Myocyte (in vitro differentiated cells): Measurements from ENCODE around the gene OR4K2. TPM values are rescaled to one million over a fixed set of nuclear protein-coding genes. Genes with fewer than 3 reads are reported as not detected.

ENCODE experiments used
- total RNA-seq: library from RNA; depleted of rRNA; stranded (reverse); fragments of >200 nt; gene quantifications from 2 replicates; pipeline ENCODE4 v1.2.3, GENCODE V29; 2014

Gene OR4K2
- total RNA-seq, 1 donor from 2014 or later = not detected

Other genes starting within 250 kb of the OR4K2 start
- gene OR11H2, start 161.3 kb upstream of the OR4K2 start, total RNA-seq = 0.24 TPM in 1 of 2 replicates, not detected in the other
- not detected in 2 replicates for gene OR4Q3, start 131.6 kb upstream of the OR4K2 start, total RNA-seq
- gene OR4M1, start 101.6 kb upstream of the OR4K2 start, total RNA-seq = not detected in 2 replicates
- gene OR4N2, start 71.4 kb upstream of the OR4K2 start, total RNA-seq = not detected in 2 replicates
- not detected in 2 replicates for gene OR4K5, start 45.5 kb downstream of the OR4K2 start, total RNA-seq
- not detected in 2 replicates for gene OR4K1, start 55.8 kb downstream of the OR4K2 start, total RNA-seq
- not detected in 2 replicates for gene OR4K15, start 100.4 kb downstream of the OR4K2 start, total RNA-seq
- not detected in 2 replicates for gene OR4Q2, start 127.0 kb downstream of the OR4K2 start, total RNA-seq
- gene OR4K14, start 144.2 kb downstream of the OR4K2 start, total RNA-seq = not detected in 2 replicates
- gene OR4K13, start 160.9 kb downstream of the OR4K2 start, total RNA-seq = not detected in 2 replicates
- not detected in 2 replicates for gene OR4L1, start 184.9 kb downstream of the OR4K2 start, total RNA-seq
- not detected in 2 replicates for gene OR4K17, start 235.6 kb downstream of the OR4K2 start, total RNA-seq